Caki2 (cell line): ENCODE measurements around the gene STOX2. TPM values are rescaled to one million over a fixed set of nuclear protein-coding genes. Genes with fewer than 3 reads are reported as not detected.
"Not testable (repeated sequence)": the region's sequence is repeated elsewhere in the genome, so short reads cannot be mapped to it uniquely, and the experiment has no call there.

Experiments used
- DNase-seq: peaks from one replicate; pipeline ENCODE4 v3.0.0-alpha.2; 2015; ENCODE audit warnings: low read depth
- in situ Hi-C: cut with HindIII; loops from 2 replicates; pipeline ENCODE4 v1.10.0; 2016; ENCODE audit warnings: low sequenced_read_pairs, low pct_unique_long_range_greater_than_20kb, mixed read lengths
- total RNA-seq: library from RNA; depleted of rRNA; stranded (reverse); fragments of >200 nt; shearing (Covaris generic); gene quantifications from 2 replicates; pipeline ENCODE4 v1.2.3, GENCODE V29; 2014; ENCODE audit warnings: low replicate concordance; rRNA removed

Gene STOX2
- total RNA-seq, 1 experiment from 2014 or later = 12.2 TPM

GRCh38 chr4:184039963-184040383, 134.9 kb downstream of the STOX2 start:
- in situ Hi-C loops = no loop called here
- DNase-seq = no peak

- in situ Hi-C loops = no loop called here
- no peak for DNase-seq
These were observed 136.0 kb downstream of the STOX2 start for GRCh38 chr4:184041156-184041555.

GRCh38 chr4:184046148-184046547, 141.0 kb downstream of the STOX2 start:
- no peak for DNase-seq
- in situ Hi-C loops = no loop called here

DNA sequence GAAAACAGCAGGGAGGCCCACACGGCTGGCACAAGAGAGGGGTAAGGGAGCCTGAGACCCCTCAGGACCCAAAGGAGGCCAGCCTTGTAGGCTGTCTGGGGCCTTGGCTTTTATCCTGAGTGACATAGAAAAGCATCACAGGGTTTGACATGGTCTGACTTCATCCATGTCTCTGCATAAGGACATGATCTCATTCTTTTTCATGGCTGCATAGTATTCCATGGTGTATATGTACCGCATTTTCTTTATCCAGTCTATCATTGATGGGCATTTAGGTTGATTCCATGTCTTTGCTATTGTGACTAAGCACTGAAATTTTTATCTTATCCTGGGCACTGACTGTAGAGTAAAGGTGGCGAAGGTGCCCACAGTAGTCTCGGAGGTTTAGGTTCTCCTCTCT, 146.2 kb downstream of the STOX2 start:
- DNase-seq, in situ Hi-C loops: not testable (repeated sequence)

DNA sequence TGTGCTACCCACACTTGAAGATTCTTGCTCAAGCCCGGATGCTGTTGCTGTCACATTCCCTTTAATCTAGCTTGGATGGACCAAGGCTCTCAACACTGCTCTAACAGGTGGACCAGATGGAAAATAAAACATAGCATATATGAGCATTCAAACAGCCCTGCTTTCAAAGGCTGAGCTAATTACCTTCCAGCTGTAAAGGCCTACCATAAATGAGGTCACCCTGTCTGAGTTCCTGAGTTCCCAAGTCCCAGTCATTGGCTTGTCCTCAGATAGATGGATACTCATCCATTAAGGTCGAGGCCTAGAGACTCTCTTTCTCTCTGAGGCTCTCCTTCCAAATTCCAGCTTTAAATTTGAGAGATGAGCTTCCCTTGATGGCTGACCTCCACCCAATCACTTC, 147.5 kb downstream of the STOX2 start:
- DNase-seq = no peak
- in situ Hi-C loops = no loop called here

- in situ Hi-C loops = no loop called here
- DNase-seq = no peak
These were observed 148.3 kb downstream of the STOX2 start for GRCh38 chr4:184053434-184053833.

GRCh38 chr4:184056877-184057276, 151.8 kb downstream of the STOX2 start:
- no peak for DNase-seq
- in situ Hi-C loops = no loop called here

DNA sequence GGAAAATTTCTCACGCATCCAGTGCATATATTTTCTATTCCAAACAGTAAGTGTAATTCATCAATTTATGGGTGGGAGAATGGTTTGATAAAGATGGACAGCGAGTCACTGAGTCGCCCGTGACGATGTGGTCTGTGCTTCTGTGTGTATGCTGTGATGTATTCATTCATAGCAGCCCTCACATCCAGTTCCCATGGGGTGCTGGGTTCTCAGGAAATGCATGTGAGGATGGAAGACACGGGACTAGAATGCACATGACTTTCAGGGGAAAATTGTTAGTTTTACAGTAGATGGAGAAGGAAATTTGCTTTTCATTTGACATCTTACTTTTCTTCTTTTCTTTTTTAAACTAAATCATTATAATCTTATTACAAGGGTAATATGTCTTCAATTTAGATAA, 152.9 kb downstream of the STOX2 start:
- DNase-seq = no peak

GRCh38 chr4:184059099-184059498, 154.0 kb downstream of the STOX2 start:
- in situ Hi-C loops = no loop called here

More for the DNA sequence above, 152.9 kb downstream of the STOX2 start:
- in situ Hi-C loops = no loop called here

GRCh38 chr4:184061582-184061981, 156.5 kb downstream of the STOX2 start:
- in situ Hi-C loops = no loop called here
- DNase-seq = no peak

More at GRCh38 chr4:184059099-184059498, 154.0 kb downstream of the STOX2 start:
- no peak for DNase-seq

- in situ Hi-C loops = no loop called here
- DNase-seq = no peak
These were observed 157.7 kb downstream of the STOX2 start for GRCh38 chr4:184062769-184063168.

DNA sequence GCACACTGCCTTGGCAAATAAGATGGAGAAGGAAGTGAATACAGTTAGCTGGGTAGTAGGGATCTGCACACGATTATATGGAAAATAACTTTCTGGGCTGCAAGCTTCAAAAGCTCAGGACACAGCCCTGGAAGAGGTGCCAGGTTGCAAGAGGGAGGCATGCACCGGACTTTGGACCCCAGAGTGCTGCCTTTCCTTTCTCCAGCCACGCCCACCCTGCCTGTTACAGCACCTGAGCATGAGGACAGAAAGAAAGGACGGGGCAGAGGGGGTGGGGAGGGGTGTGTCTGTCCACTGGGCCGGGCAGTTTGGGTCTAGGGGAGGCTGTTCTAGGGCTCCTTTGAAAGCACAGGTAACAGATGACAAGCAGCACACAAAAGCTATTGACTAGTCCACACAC, 159.8 kb downstream of the STOX2 start:
- no peak for DNase-seq
- in situ Hi-C loops = no loop called here

DNA sequence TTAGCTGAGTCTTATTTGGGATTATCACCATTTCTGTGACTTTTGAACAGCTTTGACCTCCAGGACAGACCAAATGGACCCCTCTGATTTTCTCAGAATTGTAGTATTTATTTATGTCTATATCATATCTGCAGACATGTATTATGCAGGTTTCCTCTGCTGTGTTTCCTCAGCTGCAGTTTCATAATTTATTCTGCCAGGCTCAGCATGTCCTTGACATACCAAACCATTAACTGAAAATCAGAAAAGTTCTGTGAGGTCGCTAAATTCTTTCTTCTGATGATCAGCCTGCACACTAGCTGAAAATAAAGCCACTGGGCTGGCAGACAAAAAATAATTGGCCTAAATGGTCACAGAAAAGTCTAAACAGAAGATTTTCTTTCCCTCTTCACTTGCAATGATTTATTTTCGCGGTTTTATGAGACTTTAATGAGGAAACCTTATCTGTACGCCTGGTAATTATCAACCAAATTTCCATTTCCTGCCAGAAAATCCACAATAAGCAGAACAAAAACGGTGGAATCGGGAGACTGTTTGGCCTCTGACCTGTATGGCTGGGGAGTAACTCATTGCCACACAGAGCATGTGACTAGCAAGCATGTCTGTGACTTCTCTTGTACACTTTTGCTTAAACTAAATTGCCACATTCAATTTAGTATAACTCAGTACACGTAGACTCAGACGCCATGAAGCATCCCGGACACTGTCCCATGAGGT, 161.6 kb downstream of the STOX2 start:
- DNase-seq = peak; percentile 21
- in situ Hi-C loops = no loop called here

DNA sequence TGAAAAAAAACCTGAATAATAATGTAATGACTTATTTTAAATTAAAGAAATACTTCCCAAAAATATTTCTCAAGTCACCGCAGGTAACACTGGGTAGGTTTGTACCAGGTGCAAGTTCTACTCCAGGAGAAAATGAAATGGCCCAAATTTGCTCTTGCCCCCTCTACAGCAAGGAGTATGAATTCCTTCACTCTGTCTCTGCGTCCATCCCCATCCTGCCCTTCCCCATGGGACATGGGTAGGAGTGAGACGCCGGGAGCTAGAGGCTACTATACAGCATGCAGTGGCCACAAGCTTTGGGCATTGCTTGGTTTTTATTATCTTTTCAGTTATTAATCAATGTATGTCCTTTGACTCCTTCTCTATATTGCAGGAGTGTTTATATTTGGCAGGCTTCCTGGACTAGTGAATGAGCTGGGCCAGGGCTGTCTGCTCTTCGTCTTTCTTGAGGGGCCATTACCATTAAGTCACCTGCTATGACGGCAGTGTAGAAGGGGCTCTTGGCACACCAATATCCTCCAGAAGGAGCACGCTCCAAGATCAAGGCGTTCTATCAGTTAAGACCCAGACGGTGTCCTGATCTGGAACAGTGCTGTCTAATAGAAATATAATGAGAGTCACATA, 162.9 kb downstream of the STOX2 start:
- DNase-seq = no peak
- in situ Hi-C loops = no loop called here

Other genes starting within 250 kb of the STOX2 start
- 18.6 and 26.2 TPM in 2 replicates for gene RWDD4, start 246.1 kb upstream of the STOX2 start, total RNA-seq
- gene TRAPPC11, start 246.0 kb upstream of the STOX2 start, total RNA-seq = 17.2 and 35.7 TPM in 2 replicates